ENCODE data around the gene RNF217.
"Not testable (repeated sequence)": the region's sequence is repeated elsewhere in the genome, so short reads cannot be mapped to it uniquely, and the experiment has no call there.

Gene RNF217

DNA sequence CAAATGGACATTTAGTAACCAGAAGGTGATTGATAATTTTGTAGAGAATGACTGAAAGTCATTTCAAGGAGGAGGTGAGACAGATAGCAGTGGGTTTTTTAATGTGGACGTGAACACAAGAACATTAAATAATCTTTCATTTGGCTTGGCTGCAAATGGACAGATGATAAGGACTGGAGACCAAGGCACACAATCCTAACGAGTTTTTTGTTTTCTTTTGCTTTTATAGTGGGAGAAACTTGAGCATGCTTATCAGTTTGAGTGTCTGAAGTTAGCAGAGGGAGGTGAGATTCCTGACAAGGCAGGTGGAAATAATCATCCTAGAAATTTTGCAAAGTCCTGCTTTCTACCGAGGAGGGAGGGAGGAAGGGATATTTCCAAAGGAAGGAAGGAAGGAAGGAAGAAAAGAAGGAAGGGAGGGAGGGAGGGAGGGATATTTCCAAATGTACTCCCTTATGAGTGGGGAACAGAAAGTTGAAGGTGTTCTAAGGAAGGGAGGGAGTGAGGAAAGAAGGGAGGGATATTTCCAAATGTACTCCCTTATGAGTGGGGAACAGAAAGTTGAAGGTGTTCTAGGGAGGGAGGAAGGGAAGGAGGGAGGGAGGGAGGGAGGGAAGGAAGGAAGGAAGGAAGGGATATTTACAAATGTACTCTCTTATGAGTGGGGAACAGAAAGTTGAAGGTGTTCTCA is 63.1 kb downstream of the RNF217 start:
- H3K9me3 ChIP-seq (ENCODE audit: control insufficient read depth, low read length), result no peaks in the 10 kb centered on the region
- no peaks in the 10 kb centered on the region for H3K27me3 ChIP-seq (ENCODE audit: control insufficient read depth, insufficient read depth, low read length)
- no peaks in the 10 kb centered on the region for H3K36me3 ChIP-seq (ENCODE audit: control insufficient read depth, insufficient read depth, low read length)
- H3K27ac ChIP-seq, result peak overlapping the region; percentile 33
- H3K4me2 ChIP-seq (ENCODE audit: low read length), result peak overlapping the region; percentile 1
- TF ChIP-seq, protein P1, sequence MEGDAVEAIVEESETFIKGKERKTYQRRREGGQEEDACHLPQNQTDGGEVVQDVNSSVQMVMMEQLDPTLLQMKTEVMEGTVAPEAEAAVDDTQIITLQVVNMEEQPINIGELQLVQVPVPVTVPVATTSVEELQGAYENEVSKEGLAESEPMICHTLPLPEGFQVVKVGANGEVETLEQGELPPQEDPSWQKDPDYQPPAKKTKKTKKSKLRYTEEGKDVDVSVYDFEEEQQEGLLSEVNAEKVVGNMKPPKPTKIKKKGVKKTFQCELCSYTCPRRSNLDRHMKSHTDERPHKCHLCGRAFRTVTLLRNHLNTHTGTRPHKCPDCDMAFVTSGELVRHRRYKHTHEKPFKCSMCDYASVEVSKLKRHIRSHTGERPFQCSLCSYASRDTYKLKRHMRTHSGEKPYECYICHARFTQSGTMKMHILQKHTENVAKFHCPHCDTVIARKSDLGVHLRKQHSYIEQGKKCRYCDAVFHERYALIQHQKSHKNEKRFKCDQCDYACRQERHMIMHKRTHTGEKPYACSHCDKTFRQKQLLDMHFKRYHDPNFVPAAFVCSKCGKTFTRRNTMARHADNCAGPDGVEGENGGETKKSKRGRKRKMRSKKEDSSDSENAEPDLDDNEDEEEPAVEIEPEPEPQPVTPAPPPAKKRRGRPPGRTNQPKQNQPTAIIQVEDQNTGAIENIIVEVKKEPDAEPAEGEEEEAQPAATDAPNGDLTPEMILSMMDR (IDR thresholded peaks at IDR 0.05), result no peak
- H2AFZ ChIP-seq, result no peak overlapping the region
- H3K4me3 ChIP-seq (ENCODE audit: low read depth, low read length), result no peak overlapping the region
- peaks cover 60% of the 10 kb centered on the region for H3K79me2 ChIP-seq
- H3K4me1 ChIP-seq, result peaks cover 36% of the 10 kb centered on the region
- H3K9ac ChIP-seq, result no peak overlapping the region

DNA sequence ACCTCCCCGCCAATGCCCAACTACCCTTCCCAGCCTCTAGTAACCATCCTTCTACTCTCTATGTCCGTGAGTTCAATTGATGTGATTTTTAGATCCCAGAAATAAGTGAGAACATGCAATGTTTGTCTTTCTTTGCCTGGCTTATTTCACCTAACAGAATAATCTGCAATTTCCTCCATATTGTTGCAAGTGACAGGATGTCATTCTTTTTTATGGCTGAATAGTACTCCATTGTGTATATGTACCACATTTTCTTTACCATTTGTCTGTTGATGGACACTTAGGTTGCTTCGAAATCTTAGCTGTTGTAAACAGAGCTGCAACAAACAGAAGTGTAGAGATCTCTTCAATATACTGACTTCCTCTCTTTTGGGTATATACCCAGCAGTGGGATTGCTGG is 65.0 kb downstream of the RNF217 start:
- Histone ChIP-seq H3K36me3 (ENCODE audit: control insufficient read depth, insufficient read depth, low read length) (no peaks in the 10 kb centered on the region), H3K4me3 (ENCODE audit: low read depth, low read length) (no peak overlapping the region), H3K4me2 (ENCODE audit: low read length) (no peak overlapping the region), H3K4me1 (peaks cover 28% of the 10 kb centered on the region), H3K27me3 (ENCODE audit: control insufficient read depth, insufficient read depth, low read length) (no peaks in the 10 kb centered on the region), H2AFZ (no peak overlapping the region), H3K9me3 (ENCODE audit: control insufficient read depth, low read length) (no peaks in the 10 kb centered on the region), H3K9ac (no peak overlapping the region), H3K27ac (no peak overlapping the region), H3K79me2 (peaks cover 57% of the 10 kb centered on the region)
- TF ChIP-seq, protein P1 (IDR thresholded peaks at IDR 0.05), result no peak

DNA sequence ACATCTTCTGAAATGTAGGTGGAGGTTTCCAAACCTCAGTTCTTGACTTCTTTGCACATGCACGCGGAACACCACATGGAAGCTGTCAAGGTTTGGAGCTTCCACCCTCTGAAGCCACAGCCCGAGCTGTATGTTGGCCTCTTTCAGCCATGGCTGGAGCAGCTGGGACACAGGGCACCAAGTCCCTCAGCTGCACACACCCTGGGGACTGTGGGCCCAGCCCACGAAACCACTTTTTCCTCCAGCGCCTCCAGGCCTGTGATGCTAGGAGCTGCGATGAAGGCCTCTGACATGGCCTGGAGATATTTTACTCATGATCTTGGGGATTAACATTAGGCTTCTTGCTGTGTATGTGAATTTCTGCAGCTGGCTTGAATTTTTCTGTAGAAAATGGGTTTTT is 68.7 kb downstream of the RNF217 start:
- Histone ChIP-seq H3K9ac (no peak overlapping the region), H3K9me3 (ENCODE audit: control insufficient read depth, low read length) (no peaks in the 10 kb centered on the region), H3K79me2 (peaks cover 45% of the 10 kb centered on the region), H3K4me1 (peaks cover 19% of the 10 kb centered on the region), H3K4me3 (ENCODE audit: low read depth, low read length) (no peak overlapping the region), H3K27ac (no peak overlapping the region), H3K27me3 (ENCODE audit: control insufficient read depth, insufficient read depth, low read length) (no peaks in the 10 kb centered on the region), H3K36me3 (ENCODE audit: control insufficient read depth, insufficient read depth, low read length) (no peaks in the 10 kb centered on the region), H2AFZ (no peak overlapping the region), H3K4me2 (ENCODE audit: low read length) (no peak overlapping the region)
- TF ChIP-seq, protein P1 (IDR thresholded peaks at IDR 0.05), result no peak

DNA sequence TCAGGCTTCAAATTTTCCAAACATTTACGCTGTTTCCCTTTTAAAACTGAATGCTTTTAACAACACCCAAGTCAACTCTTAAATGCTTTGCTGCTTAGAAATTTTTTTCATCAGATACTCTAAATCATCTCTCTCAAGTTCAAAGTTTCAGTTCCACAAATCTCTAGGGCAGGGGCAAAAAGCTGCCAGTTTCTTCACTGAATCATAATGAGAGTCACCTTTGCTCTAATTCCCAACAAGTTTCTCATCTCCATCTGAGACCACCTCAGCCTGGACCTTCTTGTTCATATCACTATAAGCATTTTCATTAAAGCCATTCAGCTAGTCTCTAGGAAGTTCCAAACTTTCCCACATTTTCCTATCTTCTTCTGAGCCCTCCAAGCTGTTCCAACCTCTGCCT is 69.1 kb downstream of the RNF217 start:
- Histone ChIP-seq H3K79me2 (peaks cover 42% of the 10 kb centered on the region), H3K27me3 (ENCODE audit: control insufficient read depth, insufficient read depth, low read length) (no peaks in the 10 kb centered on the region), H3K4me2 (ENCODE audit: low read length) (no peak overlapping the region), H3K9ac (no peak overlapping the region), H2AFZ (no peak overlapping the region), H3K27ac (no peak overlapping the region), H3K36me3 (ENCODE audit: control insufficient read depth, insufficient read depth, low read length) (no peaks in the 10 kb centered on the region), H3K4me1 (peaks cover 15% of the 10 kb centered on the region), H3K9me3 (ENCODE audit: control insufficient read depth, low read length) (no peaks in the 10 kb centered on the region), H3K4me3 (ENCODE audit: low read depth, low read length) (no peak overlapping the region)
- TF ChIP-seq, protein P1 (IDR thresholded peaks at IDR 0.05), result no peak

DNA sequence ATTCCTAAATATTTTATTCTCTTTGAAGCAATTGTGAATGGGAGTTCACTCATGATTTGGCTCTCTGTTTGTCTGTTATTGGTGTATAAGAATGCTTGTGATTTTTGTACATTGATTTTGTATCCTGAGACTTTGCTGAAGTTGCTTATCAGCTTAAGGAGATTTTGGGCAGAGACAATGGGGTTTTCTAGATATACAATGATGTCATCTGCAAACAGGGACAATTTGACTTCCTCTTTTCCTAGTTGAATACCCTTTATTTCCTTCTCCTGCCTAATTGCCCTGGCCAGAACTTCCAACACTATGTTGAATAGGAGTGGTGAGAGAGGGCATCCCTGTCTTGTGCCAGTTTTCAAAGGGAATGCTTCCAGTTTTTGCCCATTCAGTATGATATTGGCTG is 72.7 kb downstream of the RNF217 start:
- peaks cover 36% of the 10 kb centered on the region for H3K79me2 ChIP-seq
- H2AFZ ChIP-seq; H3K4me1 ChIP-seq; H3K4me2 ChIP-seq (ENCODE audit: low read length); H3K9ac ChIP-seq; H3K9me3 ChIP-seq (ENCODE audit: control insufficient read depth, low read length); H3K36me3 ChIP-seq (ENCODE audit: control insufficient read depth, insufficient read depth, low read length); H3K27me3 ChIP-seq (ENCODE audit: control insufficient read depth, insufficient read depth, low read length); H3K4me3 ChIP-seq (ENCODE audit: low read depth, low read length); H3K27ac ChIP-seq: not testable (repeated sequence)

DNA sequence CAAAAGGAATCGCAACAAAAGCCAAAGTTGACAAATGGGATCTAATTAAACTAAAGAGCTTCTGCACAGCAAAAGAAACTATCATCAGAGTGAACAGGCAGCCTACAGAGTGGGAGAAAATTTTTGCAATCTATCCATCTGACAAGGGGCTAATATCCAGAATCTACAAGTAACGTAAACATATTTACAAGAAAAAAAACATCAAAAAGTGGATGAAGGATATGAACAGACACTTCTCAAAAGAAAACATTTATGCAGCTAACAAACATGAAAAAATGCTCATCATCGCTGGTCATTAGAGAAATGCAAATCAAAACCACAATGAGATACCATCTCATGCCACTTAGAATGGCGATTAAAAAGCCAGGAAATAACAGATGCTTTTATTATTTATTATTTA is 74.2 kb downstream of the RNF217 start:
- H3K27ac ChIP-seq; H3K4me2 ChIP-seq (ENCODE audit: low read length): not testable (repeated sequence)
- H3K4me1 ChIP-seq, result peaks cover 17% of the 10 kb centered on the region

More for the DNA sequence above, 74.2 kb downstream of the RNF217 start:
- not testable (repeated sequence) for H3K4me3 ChIP-seq (ENCODE audit: low read depth, low read length); H2AFZ ChIP-seq; H3K9me3 ChIP-seq (ENCODE audit: control insufficient read depth, low read length); H3K27me3 ChIP-seq (ENCODE audit: control insufficient read depth, insufficient read depth, low read length); H3K36me3 ChIP-seq (ENCODE audit: control insufficient read depth, insufficient read depth, low read length); H3K9ac ChIP-seq
- H3K79me2 ChIP-seq, result peaks cover 33% of the 10 kb centered on the region
